ENCODE results near the gene BHLHE41. TPM values are rescaled to one million over a fixed set of nuclear protein-coding genes. Genes with fewer than 3 reads are reported as not detected.

Gene BHLHE41
- total and polyA plus RNA-seq, 2 of the 4 experiments (the other 2 are of a cell fraction): 0.72 to 3.8 TPM

DNA sequence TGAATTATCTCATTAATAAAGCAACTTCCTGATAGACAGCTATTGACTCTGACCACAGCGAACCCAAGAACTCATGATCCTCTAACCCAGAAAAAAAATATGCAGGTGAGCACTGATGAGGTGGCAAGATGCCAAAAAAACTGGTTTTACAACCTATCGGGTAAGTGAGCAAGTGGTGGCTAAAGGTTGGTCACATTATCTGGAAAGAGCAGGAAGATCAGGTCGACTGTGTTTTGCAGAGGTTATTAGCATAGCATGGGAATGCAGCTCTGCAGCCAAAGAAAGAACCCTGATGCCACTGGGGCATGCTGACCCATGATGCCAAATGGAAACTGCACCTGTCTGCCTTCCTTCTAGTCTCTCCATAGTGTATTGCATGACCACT is 23.5 kb downstream of the BHLHE41 start:
- in situ Hi-C loops (cut with MboI; ENCODE audit: low sequenced_read_pairs): no loop called here

More for the DNA sequence above, 23.5 kb downstream of the BHLHE41 start:
- Histone ChIP-seq H4K5ac (ENCODE audit: low read depth, low read length) (no peak overlapping the region), H3K9ac (ENCODE audit: low read depth, low read length) (no peak overlapping the region), H2AK5ac (ENCODE audit: low read depth, low read length) (no peak overlapping the region), H2BK120ac (ENCODE audit: low read depth, low read length) (no peak overlapping the region), H2AFZ (replicated peaks; ENCODE audit: low read length, poor library complexity) (no peak overlapping the region), H3K4me2 (ENCODE audit: low read depth, low read length) (no peak overlapping the region), H3K79me1 (ENCODE audit: low read depth in 1 of 2, low read length in 2 of 2) (no peaks in the 10 kb centered on the region), H3K4me1 (ENCODE audit: control insufficient read depth, insufficient read depth, low read length) (no peaks in the 10 kb centered on the region), H3K27me3 (ENCODE audit: control insufficient read depth, insufficient read depth, low read length) (no peaks in the 10 kb centered on the region), H3K9me1 (ENCODE audit: insufficient read depth, low read length) (no peaks in the 10 kb centered on the region), H4K20me1 (ENCODE audit: insufficient read depth, low read length) (no peaks in the 10 kb centered on the region), H3K9me3 (ENCODE audit: control insufficient read depth, insufficient read depth, low read length) (no peaks in the 10 kb centered on the region), H3K4me3 (ENCODE audit: insufficient read depth, low read depth, low read length) (no peak overlapping the region), H2BK15ac (ENCODE audit: low read depth, low read length) (no peak overlapping the region), H3K56ac (ENCODE audit: extremely low read depth, insufficient read depth, low read length) (no peak overlapping the region), H3K18ac (ENCODE audit: low read depth, low read length) (no peak overlapping the region), H4K8ac (ENCODE audit: low read depth in 2 of 2, low read length in 2 of 2) (no peak overlapping the region), H2BK5ac (ENCODE audit: low read depth, low read length, poor library complexity, severe bottlenecking) (no peak overlapping the region), H2BK20ac (ENCODE audit: low read depth, low read length) (no peak overlapping the region), H3K4ac (ENCODE audit: low read depth, low read length) (no peak overlapping the region), H4K91ac (ENCODE audit: insufficient read depth, low read depth, low read length) (no peak overlapping the region), H2AK9ac (replicated peaks; ENCODE audit: low read depth, low read length, poor library complexity) (no peak overlapping the region), H3K23ac (ENCODE audit: low read depth, low read length) (no peak overlapping the region), H3K36me3 (ENCODE audit: control insufficient read depth, insufficient read depth, low read length) (no peaks in the 10 kb centered on the region; the same call in 1 of the 2 replicates), H3K27ac (ENCODE audit: insufficient read depth, low read length) (no peak overlapping the region), H3K14ac (replicated peaks; ENCODE audit: low read depth, low read length) (no peak overlapping the region)
- DNase-seq (no peak), ATAC-seq (ENCODE audit: low read depth) (no peak)
- TF ChIP-seq RFX5 (IDR thresholded peaks at IDR 0.05; ENCODE audit: low read depth, low read length) (no peak), RAD21 (IDR thresholded peaks at IDR 0.05; ENCODE audit: low read length) (no peak), POLR2A (IDR thresholded peaks at IDR 0.05; ENCODE audit: low read depth, low read length) (no peak), MXI1 (IDR thresholded peaks at IDR 0.05; ENCODE audit: borderline replicate concordance, low read depth, low read length) (no peak)
- TF ChIP-seq, protein P1, sequence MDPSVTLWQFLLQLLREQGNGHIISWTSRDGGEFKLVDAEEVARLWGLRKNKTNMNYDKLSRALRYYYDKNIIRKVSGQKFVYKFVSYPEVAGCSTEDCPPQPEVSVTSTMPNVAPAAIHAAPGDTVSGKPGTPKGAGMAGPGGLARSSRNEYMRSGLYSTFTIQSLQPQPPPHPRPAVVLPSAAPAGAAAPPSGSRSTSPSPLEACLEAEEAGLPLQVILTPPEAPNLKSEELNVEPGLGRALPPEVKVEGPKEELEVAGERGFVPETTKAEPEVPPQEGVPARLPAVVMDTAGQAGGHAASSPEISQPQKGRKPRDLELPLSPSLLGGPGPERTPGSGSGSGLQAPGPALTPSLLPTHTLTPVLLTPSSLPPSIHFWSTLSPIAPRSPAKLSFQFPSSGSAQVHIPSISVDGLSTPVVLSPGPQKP (IDR thresholded peaks at IDR 0.05; ENCODE audit: borderline replicate concordance, low read depth, low read length): no peak
- CTCF ChIA-PET: no interaction called here
- intact Hi-C loops (cut with micrococcal nuclease) (no loop called here), dilution Hi-C loops (cut with HindIII; ENCODE audit: low sequenced_read_pairs, unreplicated experiment) (no loop called here)
- 20% methylated on average over 1 of the region's 3 CpGs; no CpG with 5 or more reads in 1 of the 2 experiments for WGBS, 2 experiments (ENCODE audit: extremely low coverage in 2 of 2, insufficient read length in 1 of 2)
- POLR2A ChIA-PET (ENCODE audit: unreplicated experiment): interaction anchor here (0.8 kb wide), 1 partner anchor 10 kb away, joined by 3 read pairs; no protein-coding TSS in a partner anchor
- no TSS peak for BruUV-seq (replicated peaks)
